H9 (cell line): ENCODE results near the gene POLR2L. TPM values are rescaled to one million over a fixed set of nuclear protein-coding genes. Genes with fewer than 3 reads are reported as not detected.

Experiments
- DNase-seq: peaks from one replicate; pipeline ENCODE4 v3.0.0-alpha.2; 2017
- H2AFZ ChIP-seq: one replicate; pipeline ENCODE4 v1.6.1; 2013; ENCODE audit warnings: mild to moderate bottlenecking, low read length, control low read depth, moderate library complexity
- H2AK5ac ChIP-seq: 2 replicates; pipeline ENCODE4 v1.6.1; 2013; ENCODE audit warnings: low read length, control low read depth, mixed read lengths; ENCODE audit not compliant: insufficient read length
- H2BK120ac ChIP-seq: one replicate; pipeline ENCODE4 v1.6.1; 2013; ENCODE audit warnings: low read depth, mild to moderate bottlenecking, low read length, control low read depth, inconsistent platforms; ENCODE audit not compliant: poor library complexity, severe bottlenecking
- H2BK12ac ChIP-seq: 2 replicates; pipeline ENCODE4 v1.6.1; 2013; ENCODE audit warnings: low read length, control low read depth, mixed read lengths, low read depth; ENCODE audit not compliant: insufficient read length
- H2BK15ac ChIP-seq: 2 replicates; pipeline ENCODE4 v1.6.1; 2013; ENCODE audit warnings: low read depth, low read length, control low read depth
- H2BK20ac ChIP-seq: one replicate; pipeline ENCODE4 v1.6.1; 2013; ENCODE audit warnings: low read depth, mild to moderate bottlenecking, low read length, control low read depth, inconsistent platforms; ENCODE audit not compliant: poor library complexity, severe bottlenecking
- H2BK5ac ChIP-seq: 2 replicates; pipeline ENCODE4 v1.6.1; 2013; ENCODE audit warnings: low read length, control low read depth, mixed read lengths; ENCODE audit not compliant: insufficient read length
- H3K14ac ChIP-seq: 2 replicates; pipeline ENCODE4 v1.6.1; 2013; ENCODE audit warnings: low read length, control low read depth; ENCODE audit not compliant: insufficient read depth
- H3K18ac ChIP-seq: 2 replicates; pipeline ENCODE4 v1.6.1; 2013; ENCODE audit warnings: low read depth, mild to moderate bottlenecking, mixed read lengths, low read length, control low read depth; ENCODE audit not compliant: insufficient read length
- H3K23ac ChIP-seq: 2 replicates; pipeline ENCODE4 v1.6.1; 2013; ENCODE audit warnings: low read length, control low read depth, mixed read lengths, low read depth; ENCODE audit not compliant: insufficient read length
- H3K23me2 ChIP-seq: 2 replicates; pipeline ENCODE4 v1.6.1; 2013; ENCODE audit warnings: low read depth, mild to moderate bottlenecking, mixed read lengths, low read length, control low read depth; ENCODE audit not compliant: insufficient read length, poor library complexity, severe bottlenecking
- H3K27ac ChIP-seq: 2 replicates; pipeline ENCODE4 v1.5.1; 2013; ENCODE audit warnings: low read length, control low read depth, mixed read lengths, low read depth; ENCODE audit not compliant: insufficient read length
- H3K27me3 ChIP-seq: 2 replicates; pipeline ENCODE4 v1.6.1; 2013; ENCODE audit warnings: low read length, control low read depth, inconsistent platforms; ENCODE audit not compliant: insufficient read depth
- H3K4ac ChIP-seq: 2 replicates; pipeline ENCODE4 v1.6.1; 2013; ENCODE audit warnings: low read depth, mild to moderate bottlenecking, control low read depth, inconsistent platforms, low read length, moderate library complexity
- H3K4me1 ChIP-seq: 2 replicates; pipeline ENCODE4 v1.6.1; 2013; ENCODE audit warnings: low read length, control low read depth, inconsistent platforms; ENCODE audit not compliant: insufficient read depth
- H3K4me2 ChIP-seq: 2 replicates; pipeline ENCODE4 v1.6.1; 2013; ENCODE audit warnings: low read length, control low read depth, mixed read lengths; ENCODE audit not compliant: insufficient read length, insufficient read depth
- H3K56ac ChIP-seq: 2 replicates; pipeline ENCODE4 v1.6.1; 2013; ENCODE audit warnings: low read depth, mild to moderate bottlenecking, mixed read lengths, low read length, control low read depth; ENCODE audit not compliant: insufficient read length
- H3K79me1 ChIP-seq: 2 replicates; pipeline ENCODE4 v1.6.1; 2013; ENCODE audit warnings: low read depth, mild to moderate bottlenecking, moderate library complexity, low read length, control low read depth, inconsistent platforms; ENCODE audit not compliant: insufficient read depth, poor library complexity, severe bottlenecking
- H3K79me2 ChIP-seq: 2 replicates; pipeline ENCODE4 v1.6.1; 2013; ENCODE audit warnings: low read length, control low read depth, inconsistent platforms; ENCODE audit not compliant: insufficient read depth
- H3K9ac ChIP-seq: 2 replicates; pipeline ENCODE4 v1.6.1; 2013; ENCODE audit warnings: low read length, control low read depth, mixed read lengths; ENCODE audit not compliant: insufficient read length; ENCODE audit errors: extremely low read depth
- H3K9me3 ChIP-seq: one replicate; pipeline ENCODE4 v1.6.1; 2013; ENCODE audit warnings: low read depth, low read length, inconsistent platforms; ENCODE audit not compliant: control insufficient read depth
- H3T11ph ChIP-seq: one replicate; pipeline ENCODE4 v1.6.1; 2013; ENCODE audit warnings: mild to moderate bottlenecking, low read length, control low read depth, inconsistent platforms
- H4K20me1 ChIP-seq: one replicate; pipeline ENCODE4 v1.6.1; 2013; ENCODE audit not compliant: control insufficient read depth, insufficient read length, insufficient read depth
- H4K5ac ChIP-seq: 2 replicates; pipeline ENCODE4 v1.6.1; 2013; ENCODE audit warnings: low read depth, mild to moderate bottlenecking, mixed read lengths, low read length, control low read depth; ENCODE audit not compliant: insufficient read length
- H4K8ac ChIP-seq: replicated peaks from 2 replicates; pipeline ENCODE4 v1.6.1; 2013; ENCODE audit warnings: low read length, control low read depth, mixed read lengths, low read depth; ENCODE audit not compliant: insufficient read length
- H4K91ac ChIP-seq: 2 replicates; pipeline ENCODE4 v1.6.1; 2013; ENCODE audit warnings: low read depth, mild to moderate bottlenecking, moderate library complexity, mixed read lengths, low read length, control low read depth; ENCODE audit not compliant: insufficient read length
- H3K27ac Mint-ChIP-seq, 3 experiments: 2 replicates in 2 of 3; 3 replicates in 1 of 3; pipeline ENCODE4 v1.8.0; 2020 to 2021; ENCODE audit warnings: mixed read lengths in 3 of 3, mild to moderate bottlenecking in 1 of 3, moderate library complexity in 1 of 3
- H3K27me3 Mint-ChIP-seq: 2 replicates; pipeline ENCODE4 v1.8.0; 2021; ENCODE audit warnings: low read depth, mild to moderate bottlenecking, moderate library complexity, mixed read lengths
- H3K36me3 Mint-ChIP-seq, 3 experiments: 2 replicates in 2 of 3; 3 replicates in 1 of 3; pipeline ENCODE4 v1.8.0; 2020 to 2021; ENCODE audit warnings: low read depth in 3 of 3, mixed read lengths in 3 of 3; ENCODE audit not compliant: insufficient read depth in 1 of 3
- H3K4me1 Mint-ChIP-seq, 2 experiments: 2 replicates each; pipeline ENCODE4 v1.8.0; 2020; ENCODE audit warnings: mixed read lengths in 2 of 2
- H3K4me3 Mint-ChIP-seq, 2 experiments: 2 replicates in 1 of 2; 3 replicates in 1 of 2; pipeline ENCODE4 v1.8.0; 2020 to 2021; ENCODE audit warnings: mild to moderate bottlenecking in 2 of 2, mixed read lengths in 2 of 2, moderate library complexity in 1 of 2
- H3K9me3 Mint-ChIP-seq, 2 experiments: 2 replicates in 1 of 2; 3 replicates in 1 of 2; pipeline ENCODE4 v1.8.0; 2020; ENCODE audit warnings: mild to moderate bottlenecking in 2 of 2, mixed read lengths in 2 of 2, moderate library complexity in 1 of 2
- WGBS: extraction: QIAGEN DNeasy Blood & Tissue Kit; methylation state at CpG from one replicate; pipeline ENCODE4 v1.1.7; 2013; ENCODE audit warnings: missing lambda C conversion rate, low lambda C conversion rate, mixed read lengths; ENCODE audit not compliant: insufficient read length; ENCODE audit errors: extremely low coverage; 5-methylcytosine and 5-hydroxymethylcytosine counted together
- total RNA-seq: library from RNA; stranded (reverse); gene quantifications from 2 replicates; pipeline ENCODE4 v1.2.1, GENCODE V29; 2021
- TF ChIP-seq, protein P1 (sequence below): fragments of 200-600 bp; sonication (generic); conservative IDR thresholded peaks from 3 replicates; pipeline ENCODE4 v1.8.0; 2021; ENCODE audit warnings: antibody characterized with exemption, mild to moderate bottlenecking

Gene POLR2L
- total RNA-seq, 1 experiment from 2014 or later, result 135 TPM

- no CpG with 5 or more reads among the region's 49 CpGs for WGBS
- H3K79me2 ChIP-seq, result no peaks in the 10 kb centered on the region
Measured at GRCh38 chr11:791658-792534, 50.4 kb downstream of the POLR2L start.

More at GRCh38 chr11:791658-792534, 50.4 kb downstream of the POLR2L start:
- Histone ChIP-seq H2BK12ac (no peak overlapping the region), H4K20me1 (peaks cover 2% of the 10 kb centered on the region), H3K4me2 (no peak overlapping the region), H3K18ac (no peak overlapping the region), H4K5ac (no peak overlapping the region), H2BK15ac (no peak overlapping the region), H3K27ac (no peak overlapping the region), H2BK120ac (no peak overlapping the region), H2BK20ac (no peak overlapping the region), H3K23ac (no peak overlapping the region), H2AK5ac (no peak overlapping the region), H3K79me1 (no peaks in the 10 kb centered on the region), H2AFZ (no peak overlapping the region), H3K27me3 (no peaks in the 10 kb centered on the region), H3K9me3 (no peaks in the 10 kb centered on the region), H3K14ac (no peak overlapping the region), H3T11ph (no peak overlapping the region), H2BK5ac (no peak overlapping the region), H4K8ac (no peak overlapping the region), H4K91ac (no peak overlapping the region), H3K9ac (no peak overlapping the region), H3K4ac (no peak overlapping the region), H3K4me1 (no peaks in the 10 kb centered on the region; the same call in 1 of the 2 replicates), H3K23me2 (peaks cover 5% of the 10 kb centered on the region), H3K56ac (no peak overlapping the region)
- Mint-ChIP-seq H3K27me3 (no peaks in the 10 kb centered on the region), H3K9me3 (no peaks in the 10 kb centered on the region), H3K4me1 (peaks cover 11 to 37% of the 10 kb centered on the region in 2 experiments), H3K4me3 (no peak overlapping the region), H3K27ac (no peak overlapping the region), H3K36me3 (peaks cover 0 to 16% (median 3%) of the 10 kb centered on the region in 3 experiments; a peak in 2 of 7 replicates)
- no peak for DNase-seq
- TF ChIP-seq, protein P1, sequence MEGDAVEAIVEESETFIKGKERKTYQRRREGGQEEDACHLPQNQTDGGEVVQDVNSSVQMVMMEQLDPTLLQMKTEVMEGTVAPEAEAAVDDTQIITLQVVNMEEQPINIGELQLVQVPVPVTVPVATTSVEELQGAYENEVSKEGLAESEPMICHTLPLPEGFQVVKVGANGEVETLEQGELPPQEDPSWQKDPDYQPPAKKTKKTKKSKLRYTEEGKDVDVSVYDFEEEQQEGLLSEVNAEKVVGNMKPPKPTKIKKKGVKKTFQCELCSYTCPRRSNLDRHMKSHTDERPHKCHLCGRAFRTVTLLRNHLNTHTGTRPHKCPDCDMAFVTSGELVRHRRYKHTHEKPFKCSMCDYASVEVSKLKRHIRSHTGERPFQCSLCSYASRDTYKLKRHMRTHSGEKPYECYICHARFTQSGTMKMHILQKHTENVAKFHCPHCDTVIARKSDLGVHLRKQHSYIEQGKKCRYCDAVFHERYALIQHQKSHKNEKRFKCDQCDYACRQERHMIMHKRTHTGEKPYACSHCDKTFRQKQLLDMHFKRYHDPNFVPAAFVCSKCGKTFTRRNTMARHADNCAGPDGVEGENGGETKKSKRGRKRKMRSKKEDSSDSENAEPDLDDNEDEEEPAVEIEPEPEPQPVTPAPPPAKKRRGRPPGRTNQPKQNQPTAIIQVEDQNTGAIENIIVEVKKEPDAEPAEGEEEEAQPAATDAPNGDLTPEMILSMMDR, result no peak
